Endothelial cell (in vitro differentiated cells): Measurements from ENCODE around the gene WNT3A. TPM values are rescaled to one million over a fixed set of nuclear protein-coding genes. Genes with fewer than 3 reads are reported as not detected.

Experiments used
- DNase-seq: peaks from one replicate; pipeline ENCODE4 v3.0.0; 2021; ENCODE audit warnings: low spot score
- H3K27ac Mint-ChIP-seq: one replicate; pipeline ENCODE4 v1.8.0; 2021; ENCODE audit warnings: mixed read lengths, inconsistent platforms; ENCODE audit not compliant: unreplicated experiment
- H3K27me3 Mint-ChIP-seq: one replicate; pipeline ENCODE4 v1.8.0; 2021; ENCODE audit warnings: mild to moderate bottlenecking, moderate library complexity, mixed read lengths, inconsistent platforms; ENCODE audit not compliant: unreplicated experiment
- H3K36me3 Mint-ChIP-seq: one replicate; pipeline ENCODE4 v1.8.0; 2021; ENCODE audit warnings: mild to moderate bottlenecking, low read depth, mixed read lengths, inconsistent platforms; ENCODE audit not compliant: unreplicated experiment
- H3K4me1 Mint-ChIP-seq: one replicate; pipeline ENCODE4 v1.8.0; 2021; ENCODE audit warnings: mild to moderate bottlenecking, mixed read lengths, inconsistent platforms; ENCODE audit not compliant: unreplicated experiment
- H3K4me3 Mint-ChIP-seq: one replicate; pipeline ENCODE4 v1.8.0; 2021; ENCODE audit warnings: mild to moderate bottlenecking, mixed read lengths, inconsistent platforms; ENCODE audit not compliant: unreplicated experiment
- H3K9me3 Mint-ChIP-seq: one replicate; pipeline ENCODE4 v1.8.0; 2021; ENCODE audit warnings: mixed read lengths, inconsistent platforms; ENCODE audit not compliant: unreplicated experiment
- total RNA-seq: library from RNA; stranded (reverse); fragmentation: NEBNext Ultra II Directional; extraction: Animal tissue kit (Norgen Biotek cat#: 25700); gene quantifications from one replicate; pipeline ENCODE4 v1.2.1, GENCODE V29; 2021; ENCODE audit not compliant: unreplicated experiment
- TF ChIP-seq, protein P1 (sequence below): fragments of 200-600 bp; sonication (generic); IDR thresholded peaks from one replicate; pipeline ENCODE4 v1.5.0; 2021; ENCODE audit warnings: antibody characterized with exemption; ENCODE audit not compliant: unreplicated experiment

The WNT3A gene
- total RNA-seq, 1 donor from 2014 or later: not detected

DNA sequence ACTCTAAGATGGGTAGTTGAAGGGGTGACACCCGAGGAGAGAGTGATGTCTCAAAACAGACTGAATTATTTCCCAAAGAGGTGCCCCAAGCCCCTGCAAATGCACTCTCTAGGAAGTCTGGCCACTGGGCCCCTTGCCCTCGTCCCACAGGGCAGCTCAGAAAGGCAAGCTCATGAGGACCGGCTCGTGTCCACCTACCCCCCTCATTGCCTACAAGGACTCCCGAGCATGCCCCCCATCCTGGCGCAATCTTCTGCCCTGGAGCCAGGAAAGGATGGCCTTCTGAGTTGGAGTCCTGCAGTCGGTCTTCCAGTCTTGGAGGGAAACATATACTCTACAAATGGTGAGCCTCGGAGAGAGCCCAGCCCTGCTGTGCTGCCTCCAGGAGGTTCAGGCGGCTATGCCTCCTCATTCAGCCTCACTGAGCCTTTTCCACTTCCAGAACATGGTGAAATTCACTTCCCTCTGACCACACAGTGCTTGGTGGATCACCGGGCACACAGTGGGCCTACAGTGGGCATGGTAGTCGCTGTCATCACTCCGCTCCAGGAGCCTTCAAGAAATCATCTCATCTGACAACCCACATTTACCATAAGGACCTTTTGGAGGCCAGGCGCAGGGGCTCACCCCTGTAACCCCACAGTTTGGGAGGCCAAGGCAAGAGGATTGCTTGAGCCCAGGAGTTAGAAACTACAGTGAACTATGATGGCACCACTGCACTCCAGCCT is 5.8 kb upstream of the WNT3A start:
- DNase-seq: peak; percentile 2
- TF ChIP-seq, protein P1, sequence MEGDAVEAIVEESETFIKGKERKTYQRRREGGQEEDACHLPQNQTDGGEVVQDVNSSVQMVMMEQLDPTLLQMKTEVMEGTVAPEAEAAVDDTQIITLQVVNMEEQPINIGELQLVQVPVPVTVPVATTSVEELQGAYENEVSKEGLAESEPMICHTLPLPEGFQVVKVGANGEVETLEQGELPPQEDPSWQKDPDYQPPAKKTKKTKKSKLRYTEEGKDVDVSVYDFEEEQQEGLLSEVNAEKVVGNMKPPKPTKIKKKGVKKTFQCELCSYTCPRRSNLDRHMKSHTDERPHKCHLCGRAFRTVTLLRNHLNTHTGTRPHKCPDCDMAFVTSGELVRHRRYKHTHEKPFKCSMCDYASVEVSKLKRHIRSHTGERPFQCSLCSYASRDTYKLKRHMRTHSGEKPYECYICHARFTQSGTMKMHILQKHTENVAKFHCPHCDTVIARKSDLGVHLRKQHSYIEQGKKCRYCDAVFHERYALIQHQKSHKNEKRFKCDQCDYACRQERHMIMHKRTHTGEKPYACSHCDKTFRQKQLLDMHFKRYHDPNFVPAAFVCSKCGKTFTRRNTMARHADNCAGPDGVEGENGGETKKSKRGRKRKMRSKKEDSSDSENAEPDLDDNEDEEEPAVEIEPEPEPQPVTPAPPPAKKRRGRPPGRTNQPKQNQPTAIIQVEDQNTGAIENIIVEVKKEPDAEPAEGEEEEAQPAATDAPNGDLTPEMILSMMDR: no peak
- H3K9me3 Mint-ChIP-seq: peaks cover 4% of the 10 kb centered on the region
- H3K4me1 Mint-ChIP-seq: no peaks in the 10 kb centered on the region
- no peak overlapping the region for H3K4me3 Mint-ChIP-seq
- H3K27me3 Mint-ChIP-seq: peaks cover 16% of the 10 kb centered on the region
- H3K36me3 Mint-ChIP-seq: no peaks in the 10 kb centered on the region
- H3K27ac Mint-ChIP-seq: no peak overlapping the region

DNA sequence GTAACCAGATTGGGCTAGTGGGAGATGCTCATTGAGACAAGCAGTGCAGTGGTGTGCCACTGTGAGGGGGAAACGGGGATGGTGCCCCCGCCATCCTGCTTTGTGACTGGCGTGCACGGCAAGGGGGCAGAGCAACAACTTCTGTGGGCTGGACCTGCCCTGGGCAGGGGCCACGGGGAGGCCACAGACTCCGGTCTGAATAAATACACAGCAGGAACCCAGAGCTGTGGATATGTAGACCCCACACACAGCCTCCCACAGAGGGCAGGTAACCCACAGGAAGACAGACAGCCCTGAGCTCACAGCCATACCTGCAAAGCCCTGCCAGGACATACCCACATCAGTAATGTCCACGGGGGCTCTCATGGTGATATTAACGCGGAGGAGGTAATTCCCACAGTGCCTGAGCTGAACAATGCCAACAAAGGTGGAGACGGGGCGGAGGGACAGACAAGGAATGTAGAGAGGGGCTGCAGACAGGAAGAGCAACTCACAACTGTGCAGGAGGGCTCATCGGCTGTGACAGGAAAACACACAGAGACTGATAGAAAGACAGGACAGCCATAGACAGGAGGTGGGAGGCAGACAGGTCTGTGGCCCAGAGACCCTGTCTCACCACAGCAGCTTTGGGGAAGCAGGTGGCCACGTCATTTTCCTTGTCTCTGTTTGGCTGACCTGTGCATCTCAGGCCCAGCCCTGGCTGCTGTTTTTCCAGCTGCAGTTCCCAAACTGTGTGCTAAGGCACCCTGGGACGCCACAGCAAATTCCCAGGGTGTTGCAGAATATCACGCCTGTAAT is 4.9 kb upstream of the WNT3A start:
- no peaks in the 10 kb centered on the region for H3K4me1 Mint-ChIP-seq
- H3K9me3 Mint-ChIP-seq: no peaks in the 10 kb centered on the region
- H3K27ac Mint-ChIP-seq: no peak overlapping the region
- H3K27me3 Mint-ChIP-seq: peaks cover 20% of the 10 kb centered on the region
- TF ChIP-seq, protein P1: no peak
- no peak overlapping the region for H3K4me3 Mint-ChIP-seq
- no peak for DNase-seq
- H3K36me3 Mint-ChIP-seq: no peaks in the 10 kb centered on the region

DNA sequence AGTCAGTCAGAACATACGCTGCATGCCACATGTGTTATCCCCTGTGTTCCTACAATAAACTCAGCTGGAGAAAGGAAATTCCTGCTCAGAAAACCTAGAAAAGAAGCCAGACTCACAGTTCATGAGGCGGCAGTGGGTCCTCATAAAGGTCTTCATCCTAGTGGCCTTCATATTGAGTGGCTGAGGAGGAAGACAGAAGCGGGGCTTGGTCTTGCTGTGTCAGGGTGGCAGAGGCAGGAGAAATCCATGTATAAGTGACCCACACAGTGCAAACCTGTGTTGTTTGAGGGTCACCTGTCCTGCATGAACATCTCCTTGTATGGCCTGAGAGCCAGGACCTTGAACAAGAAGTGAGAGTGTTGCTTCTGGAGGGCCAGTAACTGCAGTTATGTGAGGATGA is 4.0 kb upstream of the WNT3A start:
- DNase-seq: no peak
- no peaks in the 10 kb centered on the region for H3K36me3 Mint-ChIP-seq
- no peaks in the 10 kb centered on the region for H3K4me1 Mint-ChIP-seq
- H3K27ac Mint-ChIP-seq: no peak overlapping the region
- TF ChIP-seq, protein P1: no peak
- no peak overlapping the region for H3K4me3 Mint-ChIP-seq
- no peaks in the 10 kb centered on the region for H3K9me3 Mint-ChIP-seq
- peaks cover 20% of the 10 kb centered on the region for H3K27me3 Mint-ChIP-seq

DNA sequence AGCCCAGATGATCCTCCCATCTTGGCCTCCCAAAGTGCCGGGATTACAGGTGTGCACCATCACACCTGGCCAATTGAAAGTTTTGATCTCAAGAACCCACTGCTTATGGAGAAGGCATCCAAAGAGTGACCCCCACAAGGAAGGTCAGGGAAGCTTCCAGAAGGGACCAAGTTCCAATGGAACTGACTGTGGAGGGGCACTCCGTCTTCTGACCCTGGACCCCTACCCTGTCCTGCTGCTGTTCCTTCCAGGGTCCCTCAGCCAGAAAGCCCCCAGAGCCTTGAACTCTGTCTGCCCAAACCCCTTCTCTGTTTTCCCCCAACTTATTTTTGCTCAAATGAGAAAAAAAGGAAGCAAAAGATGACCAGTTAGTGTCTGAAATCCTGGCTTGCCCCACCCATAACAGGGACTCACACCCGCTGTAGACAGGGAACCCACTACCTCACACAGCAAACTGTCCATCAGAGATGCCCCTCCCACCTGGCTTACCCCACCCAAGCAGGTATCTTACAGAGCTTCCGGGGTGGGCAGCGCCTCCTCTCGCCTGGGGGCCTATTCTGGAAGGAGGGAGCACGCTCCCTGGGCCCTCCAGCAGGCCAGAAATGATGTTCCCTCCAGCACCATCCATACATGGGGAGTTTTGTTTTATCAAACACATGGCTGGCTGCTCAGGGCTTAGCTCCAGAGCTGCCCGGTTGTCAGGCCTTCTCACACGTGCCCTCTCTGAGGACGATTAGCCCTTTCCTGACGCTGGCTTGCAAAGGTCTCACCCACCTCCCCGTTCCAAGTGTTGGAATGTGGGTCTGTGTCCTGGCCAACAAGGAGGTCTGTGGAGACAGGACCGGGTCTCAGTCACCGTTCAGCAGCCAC is 3.1 kb upstream of the WNT3A start:
- DNase-seq: no peak
- H3K9me3 Mint-ChIP-seq: no peaks in the 10 kb centered on the region
- peaks cover 24% of the 10 kb centered on the region for H3K27me3 Mint-ChIP-seq
- TF ChIP-seq, protein P1: no peak
- H3K27ac Mint-ChIP-seq: no peak overlapping the region
- no peaks in the 10 kb centered on the region for H3K4me1 Mint-ChIP-seq
- H3K36me3 Mint-ChIP-seq: no peaks in the 10 kb centered on the region
- H3K4me3 Mint-ChIP-seq: no peak overlapping the region
